ENCODE measurements around the gene TGFB2.

GRCh38 chr1:218456444-218456843 lies 111.3 kb downstream of the TGFB2 start:
- TF ChIP-seq CTCF (IDR thresholded peaks at IDR 0.05; ENCODE audit: low read depth, low read length, missing input control): no peak
- TF ChIP-seq TAF1 (conservative IDR thresholded peaks at IDR 0.05): no peak
- no peak for TF ChIP-seq GABPA (IDR thresholded peaks at IDR 0.05 in 1 of 2, conservative IDR thresholded peaks at IDR 0.05 in 1 of 2)
- TF ChIP-seq ATF3 (IDR thresholded peaks at IDR 0.05): no peak
- no peak for TF ChIP-seq YY1 (IDR thresholded peaks at IDR 0.05)
- TF ChIP-seq FOXA1 (IDR thresholded peaks at IDR 0.05): no peak
- no peak for TF ChIP-seq RXRA (IDR thresholded peaks at IDR 0.05)
- TF ChIP-seq REST (IDR thresholded peaks at IDR 0.05): no peak
- TF ChIP-seq SP1 (IDR thresholded peaks at IDR 0.05): no peak
- TF ChIP-seq EGR1 (IDR thresholded peaks at IDR 0.05; ENCODE audit: low read depth in 2 of 2): no peak
- no peak for TF ChIP-seq RAD21 (IDR thresholded peaks at IDR 0.05)
- TF ChIP-seq HNF4G (IDR thresholded peaks at IDR 0.05): no peak
- TF ChIP-seq JUND (IDR thresholded peaks at IDR 0.05): no peak

All from liver (tissue), 3 donors.